ENCODE data around the gene INTS4.

GRCh38 chr11:78033040-78033439 is 38.6 kb upstream of the INTS4 start:
- TF ChIP-seq CTCF (IDR thresholded peaks at IDR 0.05) (no peak), POLR2A (IDR thresholded peaks at IDR 0.05) (no peak)
